Right atrium auricular region (tissue), 2 donors: Measurements from ENCODE around the gene TRAF7. TPM values are rescaled to one million over a fixed set of nuclear protein-coding genes. Genes with fewer than 3 reads are reported as not detected.

ENCODE experiments used
- DNase-seq: peaks from one replicate; pipeline ENCODE4 v3.0.0-alpha.2; 2019; ENCODE audit warnings: low spot score
- H3K27ac ChIP-seq, 2 donors: fragments of 200-600 bp; sonication (generic); 1 replicate in 1 of 2; 2 replicates in 1 of 2; pipeline ENCODE4 v1.5.1; 2016 to 2019
- H3K27me3 ChIP-seq, 2 donors: fragments of 200-600 bp; sonication (generic); one replicate each; pipeline versions ENCODE4 v1.5.1 to v1.6.0; 2017 to 2019
- H3K36me3 ChIP-seq: fragments of 200-600 bp; sonication (generic); one replicate; pipeline ENCODE4 v1.5.1; 2016
- H3K4me1 ChIP-seq, 2 donors: fragments of 200-600 bp; sonication (generic); one replicate each; pipeline versions ENCODE4 v1.5.1 to v1.6.0; 2017 to 2019
- H3K4me3 ChIP-seq, 2 donors: fragments of 200-600 bp; sonication (generic); 1 replicate in 1 of 2; 2 replicates in 1 of 2; pipeline ENCODE4 v1.5.1; 2017 to 2019; ENCODE audit warnings: mild to moderate bottlenecking in 1 of 2, moderate library complexity in 1 of 2
- H3K9me3 ChIP-seq, 2 donors: fragments of 200-600 bp; sonication (generic); one replicate each; pipeline ENCODE4 v1.5.1; 2019
- total RNA-seq, 2 donors: library from RNA; depleted of rRNA; stranded (reverse); fragments of >200 nt; gene quantifications; one replicate each; pipeline ENCODE4 v1.1.0, GENCODE V29; 2016
- TF ChIP-seq, protein P1 (sequence below), 2 donors: fragments of 200-600 bp; sonication (generic); IDR thresholded peaks; one replicate each; pipeline ENCODE4 v1.5.1; 2019; ENCODE audit warnings: antibody characterized with exemption in 2 of 2

Gene TRAF7
- total RNA-seq, 2 donors from 2014 or later, result 16.1 to 27.0 TPM

DNA sequence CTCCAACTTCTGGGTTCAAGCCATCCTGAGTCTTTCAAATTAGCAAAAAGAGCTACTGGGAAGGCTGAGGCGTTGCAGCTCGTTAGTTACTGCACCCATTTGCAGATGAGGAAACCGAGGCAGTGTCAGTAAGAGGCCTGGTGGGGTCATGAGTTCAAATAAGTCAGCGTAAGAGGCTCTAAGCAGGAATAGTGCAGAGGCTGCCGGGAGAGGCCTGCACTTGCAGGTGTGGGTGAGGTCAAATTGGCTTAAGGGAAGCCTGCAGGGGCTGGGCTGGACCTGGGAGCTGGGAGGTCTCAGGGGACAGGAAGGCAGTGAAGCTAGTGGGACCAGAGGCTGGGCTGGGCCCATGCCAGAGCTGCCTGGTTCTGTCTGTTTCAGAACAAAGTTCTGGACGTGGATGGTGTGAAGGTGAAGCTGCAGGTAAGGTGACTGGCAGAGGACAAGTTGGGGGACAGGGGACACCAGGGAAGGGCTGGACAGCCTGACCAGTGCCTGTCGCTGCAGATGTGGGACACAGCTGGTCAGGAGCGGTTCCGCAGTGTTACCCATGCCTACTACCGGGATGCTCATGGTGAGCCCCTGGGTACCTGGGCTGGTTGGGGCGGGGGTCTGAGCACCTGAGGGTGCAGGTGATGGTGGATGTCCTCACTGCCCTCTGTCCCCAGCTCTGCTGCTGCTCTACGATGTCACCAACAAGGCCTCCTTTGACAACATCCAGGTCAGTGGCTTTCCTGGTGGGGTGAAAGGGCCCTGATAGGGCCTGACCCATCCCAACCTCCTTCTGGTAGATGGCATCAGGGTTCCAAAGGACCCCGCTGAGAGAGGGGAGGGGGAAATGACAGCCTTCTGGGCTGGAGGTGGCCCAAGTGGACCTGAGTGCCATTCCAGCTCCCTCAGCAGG, 4.1 kb upstream of the TRAF7 start:
- peaks cover 3 to 76% of the 10 kb centered on the region in 2 donors for H3K4me1 ChIP-seq

DNA sequence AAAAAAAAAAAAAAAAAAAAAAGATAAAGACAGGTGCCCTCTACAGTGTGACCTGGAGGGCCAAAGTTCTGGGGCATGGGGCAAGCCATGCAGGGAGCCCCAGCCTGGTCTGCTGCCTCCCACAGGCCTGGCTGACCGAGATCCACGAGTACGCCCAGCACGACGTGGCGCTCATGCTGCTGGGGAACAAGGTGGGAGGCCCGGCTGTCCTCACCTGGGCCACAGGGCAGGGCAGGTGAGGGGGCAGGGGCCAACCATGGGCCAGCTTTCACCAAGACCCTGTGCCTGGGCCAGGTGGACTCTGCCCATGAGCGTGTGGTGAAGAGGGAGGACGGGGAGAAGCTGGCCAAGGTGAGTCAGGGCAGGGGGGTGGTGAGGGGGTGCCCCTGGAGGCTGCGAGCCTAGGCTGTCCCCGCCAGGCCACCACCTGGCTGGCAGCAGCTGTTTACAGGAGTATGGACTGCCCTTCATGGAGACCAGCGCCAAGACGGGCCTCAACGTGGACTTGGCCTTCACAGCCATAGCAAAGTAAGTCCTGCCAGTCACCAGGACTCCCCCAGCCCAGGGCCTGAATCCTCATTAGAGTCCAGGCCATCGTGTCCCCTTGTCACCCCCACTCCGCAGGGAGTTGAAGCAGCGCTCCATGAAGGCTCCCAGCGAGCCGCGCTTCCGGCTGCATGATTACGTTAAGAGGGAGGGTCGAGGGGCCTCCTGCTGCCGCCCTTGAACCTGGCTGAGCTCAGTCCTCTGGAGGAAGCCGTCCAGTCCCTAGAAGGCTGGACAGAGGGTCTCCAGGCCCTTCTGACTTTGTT, 2.7 kb upstream of the TRAF7 start:
- TF ChIP-seq, protein P1, sequence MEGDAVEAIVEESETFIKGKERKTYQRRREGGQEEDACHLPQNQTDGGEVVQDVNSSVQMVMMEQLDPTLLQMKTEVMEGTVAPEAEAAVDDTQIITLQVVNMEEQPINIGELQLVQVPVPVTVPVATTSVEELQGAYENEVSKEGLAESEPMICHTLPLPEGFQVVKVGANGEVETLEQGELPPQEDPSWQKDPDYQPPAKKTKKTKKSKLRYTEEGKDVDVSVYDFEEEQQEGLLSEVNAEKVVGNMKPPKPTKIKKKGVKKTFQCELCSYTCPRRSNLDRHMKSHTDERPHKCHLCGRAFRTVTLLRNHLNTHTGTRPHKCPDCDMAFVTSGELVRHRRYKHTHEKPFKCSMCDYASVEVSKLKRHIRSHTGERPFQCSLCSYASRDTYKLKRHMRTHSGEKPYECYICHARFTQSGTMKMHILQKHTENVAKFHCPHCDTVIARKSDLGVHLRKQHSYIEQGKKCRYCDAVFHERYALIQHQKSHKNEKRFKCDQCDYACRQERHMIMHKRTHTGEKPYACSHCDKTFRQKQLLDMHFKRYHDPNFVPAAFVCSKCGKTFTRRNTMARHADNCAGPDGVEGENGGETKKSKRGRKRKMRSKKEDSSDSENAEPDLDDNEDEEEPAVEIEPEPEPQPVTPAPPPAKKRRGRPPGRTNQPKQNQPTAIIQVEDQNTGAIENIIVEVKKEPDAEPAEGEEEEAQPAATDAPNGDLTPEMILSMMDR (IDR thresholded peaks at IDR 0.05), result no peak
- H3K27me3 ChIP-seq, result no peaks in the 10 kb centered on the region
- peak overlapping the region; percentile 80 to 84 for H3K4me3 ChIP-seq
- no peak for DNase-seq
- no peaks in the 10 kb centered on the region for H3K9me3 ChIP-seq
- H3K27ac ChIP-seq, result peak overlapping the region; percentile 67 to 82
- peaks cover 10% of the 10 kb centered on the region for H3K36me3 ChIP-seq
- H3K4me1 ChIP-seq, result peaks cover 3 to 85% of the 10 kb centered on the region in 2 donors

More for the DNA sequence above, 4.1 kb upstream of the TRAF7 start:
- Histone ChIP-seq H3K4me3 (no peak overlapping the region), H3K9me3 (no peaks in the 10 kb centered on the region), H3K27me3 (no peaks in the 10 kb centered on the region), H3K36me3 (peaks cover 10% of the 10 kb centered on the region), H3K27ac (no peak overlapping the region)
- no peak for DNase-seq
- TF ChIP-seq, protein P1 (IDR thresholded peaks at IDR 0.05), result no peak

DNA sequence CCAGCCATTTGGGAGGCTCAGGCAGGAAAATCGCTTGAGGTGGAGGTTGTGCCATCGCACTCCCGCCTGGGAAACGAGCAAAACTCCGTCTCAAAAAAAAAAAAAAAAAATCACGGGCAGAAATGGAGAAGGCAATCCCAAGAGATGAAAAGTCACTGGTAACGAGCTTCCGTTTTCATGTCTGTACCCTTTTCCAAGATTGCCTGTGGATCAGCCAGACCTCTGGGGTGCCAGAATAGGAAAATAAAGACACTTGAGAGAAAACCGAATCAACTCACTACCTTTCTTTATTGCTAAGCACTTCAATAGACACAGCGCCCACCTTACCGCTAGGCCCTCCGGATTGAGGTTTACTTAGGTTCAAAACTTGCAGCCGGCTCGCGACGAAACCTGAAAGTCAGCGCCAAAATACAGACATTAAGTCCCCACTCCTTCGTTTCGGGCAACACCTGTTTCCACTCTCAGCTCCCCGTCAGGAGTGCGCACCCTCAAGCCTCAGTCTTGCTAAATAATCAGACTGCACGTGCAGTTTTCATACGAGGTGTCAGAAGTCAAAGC, 970 bp upstream of the TRAF7 start:
- H3K36me3 ChIP-seq, result peaks cover 10% of the 10 kb centered on the region
- peaks cover 3 to 85% of the 10 kb centered on the region in 2 donors for H3K4me1 ChIP-seq
- no peaks in the 10 kb centered on the region for H3K9me3 ChIP-seq
- TF ChIP-seq, protein P1 (IDR thresholded peaks at IDR 0.05), result no peak
- peak overlapping the region; percentile 66 to 82 for H3K27ac ChIP-seq
- peak overlapping the region; percentile 80 to 84 for H3K4me3 ChIP-seq
- DNase-seq, result no peak
- H3K27me3 ChIP-seq, result no peaks in the 10 kb centered on the region

DNA sequence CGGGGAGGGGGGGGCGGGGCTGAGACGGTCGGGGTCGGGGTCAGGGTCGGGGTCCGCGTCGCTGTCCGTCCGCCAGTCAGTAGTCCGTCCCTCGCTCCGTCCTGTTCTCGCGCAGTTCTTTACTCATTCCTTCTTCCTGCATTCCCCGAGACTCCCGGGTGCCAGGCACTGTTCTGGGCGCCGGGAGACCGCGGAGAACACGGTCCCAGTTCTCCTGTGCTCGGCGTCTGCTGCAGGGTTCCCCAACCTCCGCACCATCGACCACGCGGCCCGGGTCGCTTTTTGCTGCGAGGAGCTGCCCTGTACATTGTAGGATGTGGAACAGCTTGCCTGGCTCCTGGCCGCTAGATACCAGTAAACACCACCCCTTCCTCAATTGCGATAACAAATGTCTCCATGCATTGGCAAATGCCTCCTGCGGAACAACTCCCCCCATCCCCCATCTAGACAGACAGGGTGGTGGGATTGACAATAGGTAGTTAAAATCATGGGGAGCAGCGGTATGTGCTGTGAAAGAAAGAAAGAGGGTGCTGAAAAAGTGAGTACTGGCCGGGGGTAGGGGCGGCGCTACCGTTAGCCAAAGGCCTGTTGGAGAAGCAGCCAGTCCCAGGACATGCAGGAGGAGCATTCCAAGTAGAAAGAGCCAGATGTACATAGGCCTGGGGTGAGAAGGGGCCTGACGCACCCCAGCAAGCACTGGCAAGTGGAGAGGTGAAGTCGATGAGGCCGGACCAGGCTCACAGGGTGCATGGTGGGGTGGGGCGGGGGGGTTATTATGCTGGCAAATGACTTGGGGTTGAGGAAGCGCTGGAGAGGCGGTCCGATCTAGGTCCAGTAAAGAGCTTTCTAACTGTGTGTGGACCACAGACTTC, 631 bp downstream of the TRAF7 start:
- TF ChIP-seq, protein P1 (IDR thresholded peaks at IDR 0.05), result no peak
- H3K27ac ChIP-seq, result peak overlapping the region; percentile 54 to 76
- H3K27me3 ChIP-seq, result no peaks in the 10 kb centered on the region
- no peaks in the 10 kb centered on the region for H3K9me3 ChIP-seq
- peaks cover 3 to 85% of the 10 kb centered on the region in 2 donors for H3K4me1 ChIP-seq
- peak; percentile 62 for DNase-seq
- H3K36me3 ChIP-seq, result peaks cover 9% of the 10 kb centered on the region
- peak overlapping the region; percentile 62 to 78 for H3K4me3 ChIP-seq

DNA sequence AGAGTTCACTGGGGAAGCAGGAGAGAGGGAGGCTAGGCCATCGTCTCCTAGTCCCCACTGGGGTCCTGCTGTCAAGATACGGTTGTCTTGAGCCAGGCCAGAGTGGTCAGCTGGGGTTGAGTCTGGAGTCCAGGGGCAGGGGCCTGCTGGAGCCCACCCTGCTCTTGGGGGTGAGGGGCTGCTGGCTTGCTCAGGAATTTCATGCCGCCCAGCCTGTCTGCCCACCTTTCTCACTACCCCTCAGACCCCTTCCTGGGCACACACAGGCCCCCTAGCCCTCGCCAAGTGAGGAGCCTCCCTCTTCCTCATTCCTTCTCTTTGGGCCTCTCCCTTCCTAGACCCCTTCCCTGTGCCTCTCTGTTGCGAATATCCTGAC, 1.3 kb downstream of the TRAF7 start:
- DNase-seq, result no peak
- H3K27ac ChIP-seq, result peak overlapping the region in 1 of 2 donors; percentile 76
- H3K9me3 ChIP-seq, result no peaks in the 10 kb centered on the region
- H3K27me3 ChIP-seq, result no peaks in the 10 kb centered on the region
- H3K4me3 ChIP-seq, result peak overlapping the region; percentile 62 to 78
- H3K4me1 ChIP-seq, result peaks cover 3 to 85% of the 10 kb centered on the region in 2 donors
- TF ChIP-seq, protein P1 (IDR thresholded peaks at IDR 0.05), result no peak
- peaks cover 3% of the 10 kb centered on the region for H3K36me3 ChIP-seq
